ENCODE measurements around the gene ATP6AP1.
"Not testable (repeated sequence)": the region's sequence is repeated elsewhere in the genome, so short reads cannot be mapped to it uniquely, and the experiment has no call there.

ATP6AP1 gene
- total RNA-seq = 310 to 539 (median 412) reads per million in 17 experiments

DNA sequence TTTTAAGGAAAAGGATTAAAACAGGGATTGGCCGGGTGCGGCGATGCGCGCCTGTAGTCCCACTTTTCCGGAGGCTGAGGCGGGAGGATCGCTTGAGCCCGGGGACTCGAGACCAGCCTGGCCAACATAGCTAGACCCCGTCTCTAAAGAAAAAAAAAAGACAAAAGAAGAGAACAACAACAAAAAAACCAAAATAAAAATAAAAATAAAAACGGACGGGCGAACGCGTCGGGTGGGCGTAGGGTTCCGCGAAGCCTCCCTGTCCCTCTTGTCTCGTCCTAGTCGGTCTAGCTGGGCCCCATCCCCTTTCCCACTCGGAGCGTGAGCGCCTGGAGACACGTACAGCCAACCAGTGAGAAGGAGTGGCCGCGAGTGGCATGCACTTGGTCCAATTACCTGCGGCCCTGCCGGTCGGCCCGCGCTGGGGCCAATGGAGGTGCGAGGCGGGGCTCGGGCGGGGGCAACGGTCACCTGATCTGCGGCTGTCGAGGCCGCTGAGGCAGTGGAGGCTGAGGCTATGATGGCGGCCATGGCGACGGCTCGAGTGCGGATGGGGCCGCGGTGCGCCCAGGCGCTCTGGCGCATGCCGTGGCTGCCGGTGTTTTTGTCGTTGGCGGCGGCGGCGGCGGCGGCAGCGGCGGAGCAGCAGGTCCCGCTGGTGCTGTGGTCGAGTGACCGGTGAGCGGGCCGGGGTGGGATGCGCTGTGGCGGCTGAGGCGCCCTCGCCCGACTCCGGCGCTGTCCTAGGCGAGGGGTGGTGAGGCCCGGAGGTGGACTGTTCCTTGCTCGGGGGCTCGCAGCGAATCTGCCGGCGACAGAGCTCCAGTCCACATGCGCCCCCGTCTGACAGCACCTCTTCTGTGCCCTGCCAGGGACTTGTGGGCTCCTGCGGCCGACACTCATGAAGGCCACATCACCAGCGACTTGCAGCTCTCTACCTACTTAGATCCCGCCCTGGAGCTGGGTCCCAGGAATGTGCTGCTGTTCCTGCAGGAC, at the start of gene ATP6AP1:
Gene ATP6AP1, plus strand, starts transcription at position 502 of the 996 bp plus-strand sequence. Its CDS starts 16 bp downstream, at position 518.
- DNase-seq = peak; percentile 93 to 96 (median 95)

DNA sequence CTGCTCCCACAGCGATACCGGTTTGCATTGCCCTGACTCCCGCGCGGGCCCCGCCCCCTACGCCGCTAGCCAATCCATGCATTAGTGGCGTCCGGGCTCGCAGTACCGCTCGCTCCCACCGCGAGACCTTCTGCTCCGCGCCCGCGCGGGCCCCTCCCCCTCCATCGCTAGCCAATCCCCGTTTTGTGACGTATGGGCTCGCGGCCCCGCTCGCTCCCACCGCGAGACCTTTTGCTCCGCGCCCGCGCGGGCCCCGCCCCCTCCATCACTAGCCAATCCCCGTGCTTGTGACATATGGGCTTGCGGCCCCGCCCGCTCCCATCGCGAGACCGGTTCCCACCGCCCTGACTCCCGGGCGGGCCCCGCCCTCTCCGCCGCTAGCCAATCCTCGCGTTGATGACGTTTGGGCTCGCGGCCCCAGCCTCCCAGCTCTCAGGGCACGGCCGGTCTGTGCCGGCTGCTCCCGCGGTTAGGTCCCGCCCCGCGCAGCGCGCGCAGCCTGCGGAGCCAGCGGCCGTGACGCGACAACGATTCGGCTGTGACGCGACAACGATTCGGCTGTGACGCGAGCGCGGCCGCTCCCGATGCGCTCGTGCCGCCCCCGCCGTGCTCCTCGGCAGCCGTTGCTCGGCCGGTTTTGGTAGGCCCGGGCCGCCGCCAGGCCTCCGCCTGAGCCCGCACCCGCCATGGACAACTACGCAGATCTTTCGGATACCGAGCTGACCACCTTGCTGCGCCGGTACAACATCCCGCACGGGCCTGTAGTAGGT, 49.5 kb upstream of the ATP6AP1 start, which contains the start of gene EMD:
Gene EMD, plus strand, starts transcription at position 497 of the 770 bp plus-strand sequence. Its CDS starts 190 bp downstream, at position 687.
- peak; percentile 96 to 98 (median 97) for DNase-seq

GRCh38 chrX:154379569-154379951, 48.9 kb upstream of the ATP6AP1 start:
- DNase-seq = peak in 1 of 4 experiments; percentile 29

DNA sequence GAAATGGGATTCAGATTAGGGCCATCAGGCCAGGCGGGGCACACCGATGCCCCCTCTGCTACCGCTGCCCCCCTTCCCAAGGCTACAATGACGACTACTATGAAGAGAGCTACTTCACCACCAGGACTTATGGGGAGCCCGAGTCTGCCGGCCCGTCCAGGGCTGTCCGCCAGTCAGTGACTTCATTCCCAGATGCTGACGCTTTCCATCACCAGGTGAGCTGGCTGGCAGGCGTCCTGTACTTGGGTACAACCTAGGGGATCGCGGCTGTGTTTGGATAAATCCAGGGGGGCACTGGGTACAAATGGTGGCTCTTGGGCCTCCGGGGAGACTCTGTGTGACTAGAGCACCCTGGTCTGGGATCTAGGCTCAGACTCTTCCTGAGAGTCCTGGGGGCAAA, 48.3 kb upstream of the ATP6AP1 start:
- DNase-seq = no peak

DNA sequence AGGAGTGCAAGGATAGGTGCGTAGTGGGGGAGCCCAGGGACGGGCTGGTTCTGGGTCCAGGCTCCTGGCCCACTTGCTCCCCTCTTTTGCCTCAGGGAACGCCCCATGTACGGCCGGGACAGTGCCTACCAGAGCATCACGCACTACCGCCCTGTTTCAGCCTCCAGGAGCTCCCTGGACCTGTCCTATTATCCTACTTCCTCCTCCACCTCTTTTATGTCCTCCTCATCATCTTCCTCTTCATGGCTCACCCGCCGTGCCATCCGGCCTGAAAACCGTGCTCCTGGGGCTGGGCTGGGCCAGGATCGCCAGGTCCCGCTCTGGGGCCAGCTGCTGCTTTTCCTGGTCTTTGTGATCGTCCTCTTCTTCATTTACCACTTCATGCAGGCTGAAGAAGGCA, 47.7 kb upstream of the ATP6AP1 start:
- DNase-seq = no peak

- no peak for DNase-seq
Measured at GRCh38 chrX:154381271-154381670, 47.2 kb upstream of the ATP6AP1 start.

DNA sequence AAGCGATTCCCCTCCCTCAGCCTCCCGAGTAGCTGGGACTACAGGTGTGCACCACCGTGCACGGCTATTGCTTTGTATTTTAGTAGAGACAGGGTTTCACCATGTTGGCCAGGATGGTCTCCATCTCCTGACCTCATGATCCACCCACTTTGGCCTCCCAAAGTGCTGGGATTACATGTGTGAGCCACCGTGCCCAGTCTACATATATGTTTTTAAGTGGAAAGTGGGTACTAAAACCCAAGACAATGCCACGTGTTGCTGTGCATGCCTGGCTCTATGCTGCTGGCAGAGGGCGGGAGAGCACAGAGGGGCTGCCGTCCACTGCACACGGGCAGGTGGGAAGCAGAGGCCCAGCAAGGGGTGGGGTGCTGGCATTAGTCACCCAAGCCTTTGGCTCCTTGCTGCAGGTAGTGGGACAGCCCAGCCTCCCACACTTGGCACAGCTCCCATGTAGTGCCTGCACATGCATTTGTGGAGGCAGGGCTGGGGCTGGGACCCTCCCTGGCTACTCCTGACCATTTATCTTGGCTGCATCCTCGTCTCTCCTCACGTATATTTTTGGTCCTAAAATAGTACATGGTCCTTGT, 45.9 kb upstream of the ATP6AP1 start:
- DNase-seq = no peak

- DNase-seq = no peak
Measured at GRCh38 chrX:154383359-154384283, 44.9 kb upstream of the ATP6AP1 start.

DNA sequence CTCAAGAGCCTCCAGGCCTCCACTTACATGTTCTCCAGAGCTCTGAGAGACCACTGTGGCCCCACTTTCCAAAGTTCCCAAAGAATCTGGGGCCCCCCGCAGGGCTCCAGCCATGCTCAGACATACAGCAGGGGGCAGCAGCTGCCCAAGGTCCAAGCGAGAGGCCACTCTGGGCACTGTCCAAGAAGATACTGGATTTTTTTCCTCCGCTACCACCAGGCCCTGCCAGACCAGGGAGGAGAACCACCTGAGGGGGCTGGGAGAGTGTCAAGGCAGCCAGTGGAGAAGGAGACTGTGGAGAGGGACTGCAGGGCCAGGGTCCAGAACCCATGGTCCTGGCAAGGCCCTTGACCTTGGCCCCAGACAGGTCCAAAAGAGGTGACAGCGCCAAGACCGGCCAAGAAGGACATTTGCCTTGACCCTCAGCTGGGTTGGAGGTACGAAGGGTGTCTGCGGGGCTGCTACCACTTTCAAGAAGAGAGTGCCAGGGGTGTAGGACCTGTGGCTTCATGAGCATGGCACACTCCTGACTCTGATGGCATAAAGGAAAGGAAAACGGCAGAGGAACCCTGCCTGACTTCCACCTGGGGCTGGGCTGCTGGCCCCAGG, 44.1 kb upstream of the ATP6AP1 start:
- peak in 2 of 4 experiments; percentile 26 to 33 for DNase-seq

DNA sequence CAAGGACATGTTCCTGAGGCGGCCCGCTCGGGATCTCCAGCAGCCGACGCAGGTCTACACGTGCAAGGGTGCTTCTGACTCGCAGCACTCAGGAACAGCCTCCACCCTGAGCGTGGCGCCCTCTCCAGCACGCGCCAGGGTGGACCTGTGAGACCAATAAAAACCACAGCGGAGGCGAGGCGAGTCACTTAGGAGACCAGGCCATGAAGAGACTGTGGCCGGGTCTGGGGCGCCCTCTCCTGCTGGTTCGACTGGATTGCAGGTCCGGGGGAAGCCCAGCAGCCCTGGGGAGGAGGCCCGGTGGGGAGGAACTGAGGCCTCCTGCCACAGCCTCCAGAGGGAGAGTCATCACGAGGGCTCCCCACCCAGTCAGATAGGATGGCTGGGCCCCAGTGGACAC, 40.4 kb upstream of the ATP6AP1 start:
- not testable (repeated sequence) for DNase-seq

DNA sequence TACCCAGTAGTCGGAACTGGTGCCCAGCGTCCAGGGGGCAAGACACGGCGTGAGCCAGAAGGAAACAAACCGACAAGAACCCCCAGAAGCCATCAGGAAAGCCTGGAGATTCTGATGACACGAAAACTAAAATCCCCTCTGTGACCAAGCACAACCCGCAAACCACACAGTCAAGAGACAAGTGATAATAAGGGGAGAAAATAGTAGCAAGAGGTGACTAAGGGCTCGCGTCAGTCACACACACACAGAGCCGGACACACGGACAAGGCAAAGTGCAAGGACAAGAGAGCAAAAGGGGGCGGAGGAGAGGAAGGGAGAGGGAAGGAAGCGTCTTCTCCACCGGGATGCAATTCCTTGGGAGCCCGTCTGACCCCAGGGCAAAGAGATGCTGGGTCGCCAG, 39.8 kb upstream of the ATP6AP1 start:
- not testable (repeated sequence) for DNase-seq

GRCh38 chrX:154389812-154390747, 38.4 kb upstream of the ATP6AP1 start:
- DNase-seq = not testable (repeated sequence)

DNA sequence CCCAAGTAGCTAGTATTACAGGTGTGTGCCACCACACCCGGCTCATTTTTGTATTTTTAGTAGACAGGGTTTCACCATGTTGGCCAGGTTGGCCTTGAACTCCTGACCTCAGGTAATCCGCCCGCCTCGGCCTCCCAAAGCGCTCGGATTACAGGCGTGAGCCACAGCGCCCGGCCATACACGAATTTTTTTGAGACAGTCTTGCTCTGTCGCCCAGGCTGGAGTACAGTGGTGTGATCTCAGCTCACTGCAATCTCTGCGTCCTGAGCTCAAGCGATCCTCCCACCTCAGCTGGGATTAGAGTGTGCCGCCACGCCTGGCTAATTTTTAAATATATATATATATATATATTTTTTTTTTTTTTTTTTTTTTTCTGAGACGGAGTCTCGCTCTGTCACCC, 32.1 kb upstream of the ATP6AP1 start:
- DNase-seq = not testable (repeated sequence)

DNA sequence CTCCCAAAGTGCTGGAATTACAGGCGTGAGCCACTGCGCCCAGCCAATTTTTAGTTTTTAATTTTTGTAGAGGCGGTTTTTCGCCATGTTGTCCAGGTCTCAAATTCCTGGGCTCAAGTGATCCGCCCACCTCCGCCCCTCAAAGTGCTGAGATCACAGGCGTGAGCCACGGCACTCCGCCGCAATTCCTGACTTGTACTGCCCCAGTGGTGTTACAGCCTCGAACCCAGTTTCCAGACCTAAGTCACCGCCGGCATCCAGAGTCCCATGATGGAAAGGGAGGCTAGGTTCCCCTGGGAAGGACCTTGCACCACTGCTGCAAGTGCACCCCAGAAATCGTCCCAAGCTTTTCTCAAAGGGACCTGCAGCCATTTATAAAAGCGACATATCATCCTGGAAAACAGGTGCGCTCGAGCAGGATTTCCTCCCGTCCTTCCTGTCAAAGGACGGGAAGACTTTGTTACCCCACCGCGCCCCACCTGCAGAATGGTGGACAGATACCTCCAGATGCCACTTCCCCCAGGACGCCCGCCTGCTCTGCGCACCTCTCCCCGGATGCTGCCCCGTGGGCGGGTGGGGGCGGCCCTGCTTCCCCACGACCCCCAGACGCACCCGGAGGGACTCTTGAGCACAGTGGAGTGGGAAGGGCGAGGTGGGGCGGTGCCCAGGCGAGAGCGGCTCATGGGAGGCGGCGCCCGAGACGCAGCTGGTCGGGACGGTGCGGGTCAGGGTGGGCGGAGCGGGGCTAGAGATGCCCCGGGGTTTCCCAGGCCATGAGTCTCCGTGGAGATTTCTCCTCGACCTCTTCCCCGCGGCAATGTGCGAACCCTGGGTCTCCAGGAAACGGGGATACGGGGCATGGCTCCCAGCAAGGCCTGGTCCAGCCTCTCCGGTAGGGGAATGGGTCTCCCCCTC, 31.2 kb upstream of the ATP6AP1 start:
- peak; percentile 69 to 86 (median 80) for DNase-seq

DNA sequence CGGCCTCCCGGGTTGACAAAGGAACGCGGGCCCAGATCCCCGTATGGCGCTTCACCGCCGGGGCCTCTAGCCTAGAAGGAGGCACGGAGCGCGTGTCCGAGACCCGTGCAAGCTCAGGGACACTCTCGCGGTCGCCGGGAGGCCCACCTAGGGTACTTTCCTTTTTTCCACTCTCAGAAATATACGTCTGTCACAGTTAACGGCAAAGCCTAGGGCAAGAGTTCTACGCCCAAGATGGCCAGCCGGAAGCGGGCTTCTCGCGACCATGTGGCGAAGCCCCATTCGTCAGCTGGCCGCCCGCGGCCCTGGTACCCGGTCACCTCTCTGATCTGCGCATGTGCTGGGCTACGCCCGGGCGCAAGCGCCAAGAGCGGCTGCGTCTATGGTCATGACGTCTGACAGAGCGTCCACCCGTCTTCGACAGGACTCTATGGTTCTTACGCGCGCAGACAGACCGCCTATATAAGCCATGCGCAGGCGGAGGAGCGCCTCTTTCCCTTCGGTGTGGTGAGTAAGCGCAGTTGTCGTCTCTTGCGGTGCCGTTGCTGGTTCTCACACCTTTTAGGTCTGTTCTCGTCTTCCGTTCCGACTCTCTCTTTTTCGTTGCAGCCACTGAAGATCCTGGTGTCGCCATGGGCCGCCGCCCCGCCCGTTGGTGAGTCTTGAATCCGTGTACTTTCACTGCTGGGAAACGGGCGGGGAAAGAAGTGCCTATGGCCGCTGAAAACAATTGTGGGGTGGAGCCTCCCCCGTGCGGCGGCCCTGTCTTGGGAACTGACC, 30.4 kb upstream of the ATP6AP1 start, which contains the start of gene RPL10:
Gene RPL10, plus strand, starts transcription at position 490 of the 780 bp plus-strand sequence. Its CDS starts 143 bp downstream, at position 633.
- peak; percentile 94 to 97 (median 96) for DNase-seq

GRCh38 chrX:154398668-154399526, 29.6 kb upstream of the ATP6AP1 start:
- DNase-seq = peak; percentile 85 to 88 (median 86)

Data from suppressor macrophage (primary cell).